Mesodermal cell (in vitro differentiated cells): ENCODE measurements around the gene NACC1.

Experiments
- H3K27ac ChIP-seq: 2 replicates; pipeline ENCODE4 v1.7.0; 2013; ENCODE audit warnings: mild to moderate bottlenecking, low read depth, low read length, moderate library complexity; ENCODE audit not compliant: severe bottlenecking
- H3K36me3 ChIP-seq: 2 replicates; pipeline ENCODE4 v1.7.1; 2013; ENCODE audit warnings: mild to moderate bottlenecking, low read length, moderate library complexity; ENCODE audit not compliant: control insufficient read depth, insufficient read depth
- H3K4me1 ChIP-seq: one replicate; pipeline ENCODE4 v1.7.1; 2013; ENCODE audit warnings: mild to moderate bottlenecking, low read length; ENCODE audit not compliant: insufficient read depth, control insufficient read depth, poor library complexity, severe bottlenecking
- H3K4me3 ChIP-seq: 2 replicates; pipeline ENCODE4 v1.7.0; 2013; ENCODE audit warnings: low read length, control low read depth, mild to moderate bottlenecking; ENCODE audit not compliant: insufficient read depth, poor library complexity, severe bottlenecking; ENCODE audit errors: extremely low read depth
- H3K9me3 ChIP-seq: 2 replicates; pipeline ENCODE4 v1.7.1; 2013; ENCODE audit warnings: mild to moderate bottlenecking, low read length, moderate library complexity; ENCODE audit not compliant: control insufficient read depth
- WGBS, 2 experiments: methylation state at CpG; one replicate each; pipeline ENCODE4 v1.1.5; 2013; ENCODE audit warnings: missing lambda C conversion rate in 2 of 2; ENCODE audit not compliant: insufficient coverage in 2 of 2; 5-methylcytosine and 5-hydroxymethylcytosine counted together

NACC1 gene

DNA sequence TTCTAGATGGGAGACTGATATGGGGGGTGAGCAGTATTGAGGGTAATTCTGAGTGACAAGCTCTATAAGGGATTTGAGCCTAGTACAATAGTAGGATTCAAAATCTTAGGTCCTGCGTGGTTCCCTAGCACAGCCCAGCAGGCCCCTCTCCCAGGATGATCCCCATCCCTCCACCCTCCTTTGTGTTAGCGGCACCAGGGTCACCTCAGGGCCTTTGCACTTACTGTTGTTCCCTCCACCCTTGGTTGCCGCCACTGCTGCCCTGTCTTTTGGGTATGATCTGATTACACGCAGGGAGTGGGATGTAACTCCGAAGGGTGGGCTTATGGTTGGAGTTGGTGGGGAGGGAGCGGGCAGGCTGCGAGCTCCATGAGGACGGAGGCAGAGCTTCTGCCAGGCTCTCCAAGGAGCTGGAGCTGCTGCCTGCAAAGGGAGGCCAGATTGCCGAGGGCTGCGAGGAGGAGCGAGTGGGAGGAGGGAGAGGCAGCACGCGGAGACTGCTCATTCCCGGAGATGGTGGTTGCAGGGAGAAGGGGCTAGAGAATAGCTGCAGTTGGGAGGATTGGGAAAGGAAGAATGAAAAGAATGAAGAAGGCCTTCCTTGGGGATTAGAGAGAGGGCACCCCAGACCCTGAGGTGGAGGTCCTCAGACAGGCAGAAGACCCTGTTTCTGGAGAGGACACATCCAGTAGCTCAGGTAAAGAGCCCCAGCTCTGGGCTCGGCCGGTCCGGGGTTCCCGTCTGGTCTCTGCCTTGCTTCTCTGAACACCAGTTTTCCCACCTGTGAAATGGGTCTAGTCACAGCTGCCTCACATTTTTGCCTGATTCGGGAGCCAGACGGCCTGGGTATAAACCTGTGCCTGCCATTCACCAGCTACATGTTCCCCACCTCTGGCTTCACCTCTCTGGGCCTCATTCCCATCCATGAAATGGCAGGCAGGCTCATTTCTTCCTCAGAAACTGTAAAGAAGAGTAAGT is 5.2 kb downstream of the NACC1 start:
- H3K36me3 ChIP-seq = peaks cover 68% of the 10 kb centered on the region
- no peaks in the 10 kb centered on the region for H3K9me3 ChIP-seq
- H3K4me1 ChIP-seq = peaks cover 20% of the 10 kb centered on the region
- WGBS, 2 experiments = 92 to 93% methylated on average over 13 to 20 of the region's 20 CpGs
- no peak overlapping the region for H3K27ac ChIP-seq
- H3K4me3 ChIP-seq = no peak overlapping the region

DNA sequence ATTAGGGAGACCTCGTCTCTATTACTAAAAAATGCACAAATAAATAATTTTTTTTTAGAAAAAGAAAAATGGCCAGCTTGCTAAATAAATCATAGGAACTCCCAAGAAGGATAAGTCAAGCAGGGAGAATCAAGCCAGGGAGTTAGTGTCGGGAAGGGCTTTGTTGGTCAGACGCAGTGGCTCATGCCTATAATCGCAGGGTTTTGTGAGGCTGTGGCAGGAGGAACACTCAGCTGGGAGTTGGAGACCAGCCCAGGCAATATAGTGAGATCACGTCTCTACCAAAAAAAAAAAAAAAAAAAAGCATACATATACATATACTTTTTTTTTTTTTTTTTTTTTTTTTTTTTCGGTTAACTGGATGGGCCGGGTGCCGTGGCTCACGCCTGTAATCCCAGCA is 9.0 kb downstream of the NACC1 start:
- no peak overlapping the region for H3K4me3 ChIP-seq
- 91 to 100% methylated on average over 3 of the region's 9 CpGs for WGBS, 2 experiments
- no peaks in the 10 kb centered on the region for H3K9me3 ChIP-seq
- H3K36me3 ChIP-seq = peaks cover 65% of the 10 kb centered on the region
- H3K4me1 ChIP-seq = peaks cover 3% of the 10 kb centered on the region
- no peak overlapping the region for H3K27ac ChIP-seq

DNA sequence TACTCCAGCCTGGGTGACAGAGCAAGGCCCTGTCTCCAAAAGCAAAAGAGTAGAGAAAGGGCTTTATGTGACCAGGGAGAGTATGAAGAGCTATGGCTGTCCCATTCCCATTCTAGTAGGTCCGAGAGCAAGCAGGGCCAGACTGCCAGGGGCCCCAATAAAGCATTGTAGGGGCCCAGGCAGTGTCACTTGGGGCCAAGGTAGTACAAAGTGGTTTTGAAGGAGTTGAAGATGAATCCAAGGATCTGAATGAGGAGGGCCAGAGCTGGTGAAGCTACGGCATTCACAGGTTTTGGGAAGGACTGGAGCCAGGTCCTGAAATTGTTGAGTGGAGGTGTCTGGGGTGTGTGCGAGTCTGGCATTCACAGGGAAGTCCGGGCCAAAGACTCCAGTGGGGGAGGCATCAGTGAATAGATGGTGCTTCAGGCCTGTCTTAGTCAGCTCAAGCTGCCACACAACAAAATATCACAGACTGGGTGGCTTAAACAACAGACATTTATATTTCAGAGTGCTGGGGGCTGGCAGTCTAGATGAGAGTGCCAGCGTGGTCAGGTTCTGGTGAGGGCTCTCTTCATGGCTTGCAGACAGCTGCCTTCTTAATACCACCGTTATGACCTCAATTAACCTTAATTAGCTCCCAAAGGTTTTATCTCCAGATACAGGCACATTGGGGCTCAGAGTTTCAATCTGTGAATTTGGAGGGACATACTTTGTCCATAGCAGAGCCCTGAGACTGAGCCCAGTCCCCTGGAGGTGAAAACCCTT is 9.9 kb downstream of the NACC1 start:
- WGBS, 2 experiments = 98 to 100% methylated on average over 5 to 6 of the region's 6 CpGs
- no peaks in the 10 kb centered on the region for H3K4me1 ChIP-seq
- no peak overlapping the region for H3K4me3 ChIP-seq
- peaks cover 66% of the 10 kb centered on the region for H3K36me3 ChIP-seq
- H3K9me3 ChIP-seq = no peaks in the 10 kb centered on the region
- no peak overlapping the region for H3K27ac ChIP-seq

DNA sequence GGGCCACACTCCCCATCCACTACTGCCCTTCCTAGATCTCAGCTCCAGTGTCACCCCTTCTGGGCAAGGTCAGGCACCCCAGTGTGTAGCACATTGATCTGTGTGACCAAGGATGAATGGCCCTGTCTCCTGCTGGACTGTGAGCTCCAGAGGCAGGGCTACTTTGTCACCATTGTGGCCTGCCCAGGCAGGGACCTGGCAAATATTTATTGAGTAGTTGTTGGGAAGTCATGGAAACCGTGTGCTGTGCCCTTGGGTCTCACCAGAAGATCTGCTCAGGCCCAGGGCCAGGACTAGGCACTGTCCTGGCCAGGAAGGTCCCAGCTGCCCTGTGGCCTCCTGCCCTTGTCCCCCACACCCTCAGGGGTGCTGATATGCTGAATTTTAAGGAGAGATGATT is 10.5 kb downstream of the NACC1 start:
- Histone ChIP-seq H3K9me3 (no peaks in the 10 kb centered on the region), H3K27ac (no peak overlapping the region), H3K4me3 (no peak overlapping the region), H3K4me1 (no peaks in the 10 kb centered on the region), H3K36me3 (peaks cover 66% of the 10 kb centered on the region)
- no CpG with 5 or more reads among the region's 1 CpG for WGBS, 2 experiments

DNA sequence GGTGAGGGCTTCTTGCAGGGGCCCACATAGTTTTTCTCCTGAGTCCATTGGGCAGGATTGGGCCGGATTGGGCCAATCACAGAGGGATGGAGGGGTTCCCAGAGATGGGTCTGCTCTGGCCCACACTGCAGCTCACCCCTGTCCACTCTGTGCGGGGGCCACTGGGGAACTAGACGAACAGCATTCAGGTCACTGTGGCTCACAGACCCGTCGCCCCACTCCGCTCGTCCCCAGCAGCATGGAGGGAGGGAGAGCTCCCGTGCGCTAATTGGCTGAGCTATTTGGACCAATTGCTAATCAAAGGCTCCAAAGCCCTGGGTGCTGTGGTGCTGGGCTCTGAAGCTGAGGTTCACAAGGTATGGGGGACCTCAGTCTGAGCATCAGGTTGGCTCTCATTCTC is 11.3 kb downstream of the NACC1 start:
- 99 to 100% methylated on average over 7 to 8 of the region's 9 CpGs for WGBS, 2 experiments
- Histone ChIP-seq H3K4me3 (no peak overlapping the region), H3K4me1 (no peaks in the 10 kb centered on the region), H3K27ac (no peak overlapping the region), H3K36me3 (peaks cover 68% of the 10 kb centered on the region), H3K9me3 (no peaks in the 10 kb centered on the region)

DNA sequence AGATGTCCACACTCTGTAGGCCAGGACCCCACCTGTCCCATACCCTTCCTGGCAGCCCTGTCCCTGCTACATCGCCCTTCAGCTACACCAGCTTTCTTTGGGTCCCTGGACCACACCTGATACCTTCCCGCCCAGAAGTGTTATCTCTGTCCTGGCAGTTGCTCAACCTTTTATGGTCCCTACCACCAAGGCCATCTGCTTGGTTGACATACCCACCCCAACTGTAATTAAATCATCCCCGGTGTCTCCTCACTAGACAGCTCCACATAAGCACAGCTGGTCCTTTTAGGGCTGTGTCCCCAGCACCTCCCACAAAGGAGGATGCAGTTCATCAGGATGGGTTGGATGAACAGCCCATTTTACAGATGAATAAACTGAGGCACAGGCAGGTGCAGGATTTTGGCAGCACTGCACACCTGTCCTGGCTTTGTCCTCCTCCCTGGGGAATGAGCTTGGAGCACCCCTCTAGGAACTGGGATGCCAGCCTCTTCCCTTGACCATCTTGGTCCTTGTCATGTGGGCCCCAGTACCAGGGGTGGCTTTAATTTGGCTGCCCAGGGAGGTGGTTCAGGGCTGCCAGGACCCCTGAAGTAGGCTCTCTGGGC is 12.9 kb downstream of the NACC1 start:
- 86 to 100% methylated on average over 3 of the region's 3 CpGs for WGBS, 2 experiments
- no peak overlapping the region for H3K4me3 ChIP-seq
- H3K27ac ChIP-seq = no peak overlapping the region
- no peaks in the 10 kb centered on the region for H3K4me1 ChIP-seq
- H3K36me3 ChIP-seq = peaks cover 71% of the 10 kb centered on the region
- H3K9me3 ChIP-seq = no peaks in the 10 kb centered on the region

DNA sequence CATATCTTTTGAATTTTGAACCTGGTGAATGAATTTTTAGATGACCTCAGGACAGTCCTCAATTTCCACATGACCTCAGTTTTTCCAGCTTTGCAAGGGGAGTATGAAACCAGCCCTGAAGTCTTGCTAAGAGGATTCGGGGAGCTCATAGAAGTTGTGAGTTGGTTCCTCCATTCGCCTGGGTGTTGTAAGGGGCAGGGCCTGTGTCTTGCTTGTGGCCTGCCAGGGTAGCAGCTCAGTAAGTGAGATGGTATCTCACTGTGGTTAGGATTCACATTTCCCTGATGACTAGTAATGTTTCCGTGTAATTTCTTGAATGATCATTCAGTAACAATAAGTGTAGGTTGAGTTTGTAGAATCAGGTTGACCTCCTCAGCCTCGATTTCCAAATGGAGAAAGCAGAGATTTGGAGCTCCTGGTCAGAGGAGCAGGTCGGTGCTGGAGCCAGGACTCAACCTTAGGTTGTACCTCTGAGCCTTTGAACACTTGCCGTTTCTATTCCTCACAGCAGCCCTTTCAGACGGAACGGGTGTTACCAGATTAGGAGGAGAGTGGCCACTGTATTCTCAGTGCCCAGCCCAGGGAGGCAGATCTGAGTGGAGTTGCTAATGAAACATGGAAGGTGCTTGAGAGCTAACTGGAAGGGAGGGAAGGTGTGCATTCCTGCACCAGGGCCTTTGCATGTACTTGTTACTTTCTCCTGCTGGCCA is 14.6 kb downstream of the NACC1 start:
- no peak overlapping the region for H3K4me3 ChIP-seq
- H3K27ac ChIP-seq = no peak overlapping the region
- H3K9me3 ChIP-seq = no peaks in the 10 kb centered on the region
- no peaks in the 10 kb centered on the region for H3K4me1 ChIP-seq
- H3K36me3 ChIP-seq = peaks cover 80% of the 10 kb centered on the region
- 96 to 98% methylated on average over 6 to 8 of the region's 8 CpGs for WGBS, 2 experiments

DNA sequence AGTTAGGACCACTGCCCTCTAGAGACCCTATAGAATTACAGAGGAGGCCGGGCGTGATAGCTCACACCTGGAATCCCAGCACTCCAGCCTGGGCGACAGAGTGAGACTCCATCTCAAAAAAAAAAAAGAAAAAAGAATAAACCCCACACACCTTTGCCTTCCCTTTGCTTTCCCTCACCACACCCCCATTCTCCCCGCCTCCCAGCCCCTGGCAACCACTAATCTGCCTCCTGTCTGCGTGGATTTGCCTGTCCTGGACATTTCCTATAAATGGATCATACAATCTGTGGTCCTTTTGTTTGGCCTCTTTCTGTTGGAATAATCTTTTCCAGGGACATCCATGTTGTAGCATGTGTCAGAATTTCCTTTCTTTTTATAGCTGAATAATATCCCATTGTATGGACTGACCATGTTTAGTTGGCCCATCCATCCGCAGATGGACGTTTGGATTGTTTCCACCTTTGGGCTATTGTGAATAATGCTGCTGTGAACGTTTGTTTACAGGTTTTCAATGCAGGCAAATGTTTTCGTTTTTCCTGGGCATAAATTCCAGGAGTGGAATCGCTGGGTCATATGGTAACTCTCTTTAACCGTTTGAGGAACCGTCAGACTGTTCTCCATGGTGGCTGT is 15.3 kb downstream of the NACC1 start:
- H3K36me3 ChIP-seq = peaks cover 76% of the 10 kb centered on the region
- H3K4me1 ChIP-seq = no peaks in the 10 kb centered on the region
- 92 to 93% methylated on average over 10 to 11 of the region's 12 CpGs for WGBS, 2 experiments
- no peaks in the 10 kb centered on the region for H3K9me3 ChIP-seq
- H3K4me3 ChIP-seq = no peak overlapping the region
- H3K27ac ChIP-seq = no peak overlapping the region

DNA sequence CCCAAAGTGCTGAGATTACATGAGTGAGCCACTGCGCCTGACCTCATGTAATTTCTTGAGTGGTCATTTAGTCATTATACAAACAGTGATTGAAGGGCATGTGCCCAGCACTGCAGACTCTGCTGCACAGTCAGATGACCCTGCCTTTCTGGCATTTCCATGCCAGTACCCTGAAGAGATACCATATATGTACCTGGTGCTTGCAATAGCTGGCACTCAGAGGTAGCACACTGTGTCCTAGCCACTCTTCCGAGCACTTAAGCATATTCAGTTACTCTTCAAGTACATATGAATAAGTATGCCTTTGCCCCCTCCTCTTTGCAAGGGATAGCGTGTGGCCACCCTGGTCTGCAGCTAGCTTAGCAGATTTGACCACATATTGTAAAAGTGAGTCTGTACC is 16.6 kb downstream of the NACC1 start:
- H3K36me3 ChIP-seq = peaks cover 72% of the 10 kb centered on the region
- WGBS, 2 experiments = 100% methylated on average over 2 of the region's 3 CpGs
- H3K27ac ChIP-seq = no peak overlapping the region
- H3K4me1 ChIP-seq = no peaks in the 10 kb centered on the region
- no peak overlapping the region for H3K4me3 ChIP-seq
- no peaks in the 10 kb centered on the region for H3K9me3 ChIP-seq
